HG02852 (cell line): ENCODE data around the gene PTPRG.

Source experiments
- ATAC-seq: cut with Tn5 transposase; IDR thresholded peaks from one replicate; pipeline ENCODE4 v1.9.1; 2021; ENCODE audit warnings: mild to moderate bottlenecking, moderate library complexity; ENCODE audit not compliant: unreplicated experiment

Gene PTPRG

GRCh38 chr3:61562042-61562720 lies 810 bp downstream of the PTPRG start:
- no peak for ATAC-seq

DNA sequence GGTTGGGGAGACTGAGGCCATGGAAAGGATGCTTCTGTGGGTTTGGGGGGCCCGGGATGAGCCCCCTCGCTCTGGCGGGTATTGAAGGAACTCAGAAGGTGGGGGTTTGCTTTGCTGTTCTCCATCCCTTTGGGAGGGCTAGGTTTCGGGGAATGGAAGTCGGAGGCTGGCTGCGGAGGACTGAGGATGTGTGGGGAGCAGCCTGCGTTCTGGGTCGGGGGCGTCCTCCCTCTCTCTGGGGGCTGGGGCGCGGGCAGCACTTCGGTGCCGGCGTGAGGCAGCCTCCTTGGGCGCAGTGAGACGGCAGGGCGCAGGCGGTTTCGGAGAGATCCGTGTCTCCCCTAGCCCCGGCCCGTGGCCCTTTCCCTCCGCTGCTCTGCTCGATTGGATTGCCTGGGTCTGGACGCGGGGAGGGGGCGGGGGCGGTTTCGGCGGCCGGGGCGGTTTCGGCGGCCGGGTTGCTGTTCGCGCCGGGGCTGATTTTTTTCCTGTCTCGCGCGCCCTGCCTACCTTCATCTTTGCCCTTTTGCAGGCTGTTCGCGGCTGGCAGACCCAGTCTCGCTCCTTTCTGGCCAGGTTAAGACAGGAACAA lies 1.4 kb downstream of the PTPRG start:
- no peak for ATAC-seq

DNA sequence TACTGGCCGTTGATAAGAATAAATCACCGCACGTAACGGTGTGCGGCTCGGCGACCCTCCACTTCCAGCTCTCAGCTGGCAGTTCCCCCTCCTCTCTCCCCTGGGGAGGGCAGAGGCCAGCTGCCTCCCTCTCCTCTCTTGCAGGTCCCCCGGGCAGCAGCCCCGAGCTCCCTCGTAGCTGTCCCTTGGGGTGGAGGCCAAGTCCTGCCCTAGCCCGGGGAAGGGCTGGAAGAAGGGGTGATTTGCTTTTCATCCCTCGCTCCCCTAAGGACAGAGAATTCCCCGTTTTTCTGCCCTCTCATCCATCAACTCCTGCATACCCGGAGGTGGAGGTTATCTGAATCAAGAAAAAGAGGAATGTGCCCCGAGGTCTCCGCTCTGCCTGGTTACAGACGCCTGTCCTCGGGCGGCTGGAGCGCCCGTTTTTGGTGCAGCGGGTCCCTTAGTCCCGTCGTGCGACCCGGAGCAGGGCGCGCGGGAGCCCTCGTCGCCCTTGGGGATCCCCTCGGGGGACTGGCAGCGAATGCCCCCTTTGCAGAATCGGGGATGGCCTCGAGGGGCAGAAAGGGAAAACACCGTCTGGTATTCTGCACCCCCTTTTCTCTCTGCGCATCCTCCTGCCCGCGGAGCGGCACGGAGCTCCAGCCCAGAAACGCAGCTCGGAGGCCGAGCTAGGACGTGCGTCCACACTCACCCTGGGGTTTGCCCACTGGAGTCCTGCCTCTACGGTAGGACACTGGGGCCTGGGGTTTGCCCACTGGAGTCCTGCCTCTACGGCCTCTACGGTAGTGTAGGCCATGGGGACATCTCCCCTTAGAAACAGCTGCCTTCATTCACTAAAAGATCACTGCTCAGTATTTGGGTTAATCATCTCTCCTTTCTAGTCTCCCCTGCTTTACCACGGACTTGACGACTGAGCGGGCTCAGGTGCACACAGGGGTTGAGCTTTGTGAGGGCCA lies 2.2 kb downstream of the PTPRG start:
- ATAC-seq: no peak

- ATAC-seq: no peak
Measured at GRCh38 chr3:61564395-61565059, 3.2 kb downstream of the PTPRG start.

GRCh38 chr3:61565569-61565968 lies 4.2 kb downstream of the PTPRG start:
- no peak for ATAC-seq

DNA sequence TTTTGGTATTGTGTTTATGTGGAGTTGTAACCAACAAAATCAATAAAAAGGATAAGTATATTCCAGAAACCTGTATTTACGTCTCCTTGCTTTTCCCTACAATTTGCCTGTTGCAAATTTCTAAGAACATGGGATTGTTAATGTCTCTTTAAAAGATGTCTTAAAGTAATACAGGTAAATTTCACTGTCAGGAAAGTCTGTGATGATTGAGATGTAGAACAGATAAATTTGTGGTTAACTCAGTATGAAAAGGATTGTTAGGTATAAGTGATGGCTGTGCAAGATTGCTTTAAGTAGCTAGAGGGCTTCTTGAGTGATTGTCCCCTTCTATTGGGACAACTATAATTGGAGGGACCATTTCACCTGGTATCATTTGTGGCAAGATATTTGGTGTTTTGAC lies 6.8 kb downstream of the PTPRG start:
- no peak for ATAC-seq

DNA sequence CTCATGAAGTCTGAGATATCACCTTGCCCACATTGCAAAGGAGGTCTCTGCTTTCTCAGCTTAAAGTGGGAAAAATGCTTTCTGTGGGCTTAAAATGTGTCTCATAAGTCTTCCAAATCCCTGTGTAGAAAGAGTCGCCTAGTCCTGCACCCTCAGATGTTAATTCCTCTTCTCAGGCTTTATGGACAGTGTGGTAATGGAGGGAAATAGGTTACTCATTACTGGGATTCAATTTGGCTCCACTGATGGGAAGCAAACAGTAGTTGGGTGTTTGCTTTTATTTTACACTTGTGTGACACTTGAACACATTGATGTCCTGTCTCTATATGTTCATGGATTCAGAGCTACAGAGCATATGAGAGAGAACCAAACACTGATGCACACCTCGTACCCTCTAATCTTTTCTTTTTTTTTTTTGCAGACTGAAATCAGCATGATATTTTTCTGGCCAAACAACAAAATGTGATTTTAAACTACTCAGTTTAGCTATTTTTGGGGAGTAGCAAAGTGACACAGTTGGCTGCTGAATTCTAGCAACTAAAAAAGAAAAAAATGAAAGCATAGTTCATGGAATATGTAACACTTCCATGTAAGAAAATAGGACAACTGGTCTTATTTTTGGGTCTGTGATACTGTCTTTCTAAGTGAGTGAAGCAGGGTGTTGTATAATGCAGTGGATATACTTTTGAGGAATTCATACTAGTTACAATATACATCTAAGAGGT lies 8.6 kb downstream of the PTPRG start:
- ATAC-seq: no peak

GRCh38 chr3:61570813-61571212 lies 9.4 kb downstream of the PTPRG start:
- ATAC-seq: no peak

DNA sequence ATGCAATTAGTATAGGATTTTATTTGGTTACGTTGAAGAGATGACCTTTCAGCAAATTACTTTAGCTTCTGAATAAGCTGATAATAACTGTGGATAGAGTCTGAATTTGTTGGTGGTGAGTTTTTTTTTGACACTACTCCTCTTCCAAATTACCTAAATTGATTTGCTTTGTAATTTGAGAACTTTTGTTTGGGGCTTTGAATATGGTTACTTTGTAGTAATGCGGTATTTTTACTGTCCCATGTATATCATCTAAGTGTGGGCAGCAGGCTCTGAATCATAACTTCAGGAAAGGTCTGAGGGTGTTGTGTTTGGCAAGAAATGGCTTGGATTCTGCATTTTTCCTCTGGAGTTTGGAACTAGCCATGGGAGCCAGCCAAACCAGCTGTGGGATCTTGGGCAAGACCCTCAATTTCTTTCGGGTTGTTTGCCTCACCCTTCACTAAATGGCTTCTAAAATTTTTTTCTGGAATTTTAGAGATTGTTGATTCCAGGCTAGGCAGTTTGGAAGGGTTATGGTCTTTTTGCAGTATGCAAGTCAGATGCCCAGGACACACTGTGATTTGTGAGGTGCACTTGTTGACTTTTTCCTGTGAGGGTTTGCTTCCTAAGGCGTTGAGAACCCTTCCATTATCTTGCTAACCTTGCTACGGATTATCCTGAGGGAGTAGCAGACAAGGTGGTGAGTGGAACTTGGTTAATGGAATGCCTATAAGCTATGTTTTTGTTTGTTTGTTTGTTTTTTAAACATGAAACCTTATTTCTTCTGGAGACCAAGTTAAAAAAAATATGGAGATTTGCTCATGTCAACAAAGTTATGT lies 10.4 kb downstream of the PTPRG start:
- no peak for ATAC-seq

DNA sequence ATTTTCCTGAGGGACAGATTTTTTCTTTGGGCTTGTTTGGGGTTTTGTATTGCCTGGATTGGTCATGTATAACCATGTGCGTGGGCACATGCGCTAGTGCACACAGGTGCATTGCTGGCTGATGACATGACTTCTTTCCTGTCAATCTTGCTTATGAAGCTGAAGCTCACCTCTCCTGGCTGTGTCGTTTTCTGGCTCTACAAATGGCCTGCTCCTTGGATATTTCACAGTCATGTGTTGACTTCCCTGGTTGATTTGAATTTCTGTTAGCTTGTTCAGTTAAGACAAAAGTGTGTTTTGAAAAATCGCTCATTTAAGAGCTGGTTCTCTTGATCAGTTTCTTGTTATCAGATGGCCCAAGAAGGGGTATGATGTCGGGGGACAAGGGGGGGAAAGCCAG lies 11.5 kb downstream of the PTPRG start:
- ATAC-seq: no peak

DNA sequence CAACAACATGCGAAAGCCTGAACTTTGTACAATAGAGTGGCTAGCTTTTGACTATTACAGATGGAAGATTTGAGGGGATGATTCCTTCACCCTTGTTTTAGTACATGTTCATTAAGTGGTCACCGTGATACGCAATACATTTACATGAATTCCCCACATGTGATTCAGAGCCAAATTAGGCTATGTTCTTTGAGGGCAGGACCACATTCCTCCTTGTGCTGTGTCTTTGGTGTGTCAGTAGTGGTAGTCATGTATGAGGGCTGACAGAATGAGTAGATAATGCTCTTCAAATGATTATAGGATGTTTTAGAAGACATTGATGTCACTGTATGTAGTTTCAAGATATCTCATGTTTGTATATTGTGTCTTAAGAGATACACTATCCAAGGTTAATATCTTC lies 12.1 kb downstream of the PTPRG start:
- no peak for ATAC-seq

GRCh38 chr3:61574854-61575253 lies 13.5 kb downstream of the PTPRG start:
- no peak for ATAC-seq

GRCh38 chr3:61575893-61576292 lies 14.5 kb downstream of the PTPRG start:
- ATAC-seq: no peak

- no peak for ATAC-seq
Measured at GRCh38 chr3:61577760-61578159, 16.4 kb downstream of the PTPRG start.

DNA sequence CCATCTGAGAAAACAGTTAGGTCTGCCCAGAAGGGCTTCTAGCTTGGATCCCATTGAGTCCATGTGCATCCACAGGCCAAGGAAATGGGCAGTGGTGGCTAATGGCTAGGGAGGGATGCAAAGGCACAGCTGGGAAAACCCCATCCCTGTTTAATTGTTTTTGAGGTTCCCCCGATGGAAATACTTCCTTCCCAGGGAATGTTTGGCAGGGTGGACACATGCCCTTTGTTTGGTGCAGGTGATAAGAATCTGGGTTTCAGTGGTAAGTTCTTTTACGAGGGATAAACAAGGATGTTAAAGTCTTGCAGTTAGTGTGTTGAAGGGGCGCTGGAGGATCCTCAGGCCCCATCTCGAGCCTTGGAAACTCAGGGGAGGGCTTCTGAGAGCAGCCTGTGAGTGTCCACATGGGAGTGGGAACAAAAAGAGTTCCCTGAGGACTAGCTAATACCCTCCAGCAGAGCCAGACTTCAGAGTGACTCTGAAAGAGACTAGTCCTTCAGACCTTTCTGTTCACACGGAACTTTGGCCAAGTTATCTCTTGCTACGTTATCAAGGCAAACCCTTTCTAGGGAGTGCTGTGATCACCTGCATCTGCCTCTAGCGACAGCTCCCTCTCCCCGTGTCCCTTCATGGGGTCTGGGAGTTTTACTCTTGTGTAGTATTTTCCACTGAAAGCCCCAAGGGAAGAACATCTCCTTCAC lies 17.4 kb downstream of the PTPRG start:
- no peak for ATAC-seq

DNA sequence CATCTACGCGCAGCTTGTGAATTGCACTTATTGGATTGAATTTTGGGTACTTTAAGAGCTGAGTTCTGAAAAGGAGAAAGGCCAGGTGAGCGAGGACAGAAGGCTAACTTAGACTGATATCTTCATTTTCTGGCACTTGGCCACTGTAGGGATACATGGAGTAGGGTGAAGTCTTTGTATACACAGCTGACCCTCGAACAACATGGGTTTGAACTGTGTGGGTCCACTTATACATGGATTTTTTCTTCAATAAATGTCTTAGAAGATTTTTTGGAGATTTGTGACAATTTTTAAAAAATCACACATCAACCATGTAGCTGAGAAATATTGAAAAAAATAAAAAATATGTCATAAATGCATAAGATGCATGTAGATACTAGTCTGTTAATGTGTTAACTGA lies 18.3 kb downstream of the PTPRG start:
- ATAC-seq: no peak

GRCh38 chr3:61580982-61581643 lies 19.7 kb downstream of the PTPRG start:
- ATAC-seq: no peak

DNA sequence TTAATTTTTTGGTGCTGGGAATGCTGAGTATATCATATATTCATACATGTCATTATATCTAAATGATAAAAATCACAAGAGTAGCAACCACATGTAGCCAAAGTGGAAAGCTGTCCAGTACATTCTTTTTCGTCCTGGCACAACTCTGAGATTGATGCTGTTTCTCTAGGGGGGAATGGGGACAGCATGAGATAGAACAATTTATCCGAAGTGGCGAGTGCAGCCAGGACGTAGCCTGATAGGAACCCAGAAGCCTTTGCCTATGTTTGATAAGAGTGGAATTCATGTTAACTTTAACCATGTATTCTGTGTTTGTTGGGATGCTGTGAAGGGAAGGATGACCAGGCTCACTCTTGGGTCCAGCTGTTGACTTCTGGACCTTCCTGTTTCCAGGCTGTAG lies 20.9 kb downstream of the PTPRG start:
- ATAC-seq: no peak

DNA sequence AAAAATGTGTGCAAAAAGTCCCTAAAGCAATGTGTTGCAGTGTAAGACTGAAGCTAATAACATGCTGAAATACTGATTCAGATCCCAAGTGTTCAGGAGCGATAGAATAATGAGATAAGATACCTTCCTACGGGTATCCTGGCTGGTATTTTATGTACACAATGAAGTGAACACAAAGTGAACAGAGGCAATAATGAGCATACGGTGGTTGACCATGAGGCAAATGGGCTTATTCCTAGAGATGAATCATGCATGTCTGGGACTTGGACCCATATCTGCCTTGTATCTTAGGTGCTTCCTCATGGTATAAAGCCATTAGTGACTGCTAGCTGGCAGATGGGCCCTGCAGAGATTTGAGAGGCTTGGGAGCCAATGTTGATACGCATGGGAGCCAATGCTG lies 21.5 kb downstream of the PTPRG start:
- no peak for ATAC-seq
